CD14-positive monocyte (primary cell): ENCODE results near the gene OR11A1. TPM values are rescaled to one million over a fixed set of nuclear protein-coding genes. Genes with fewer than 3 reads are reported as not detected.

Experiments used
- DNase-seq, 3 donors: peaks; one replicate each; pipeline ENCODE4 v3.0.0-alpha.2; 2011 to 2022
- H2AFZ ChIP-seq: 2 replicates; pipeline ENCODE4 v1.6.0; 2012; ENCODE audit warnings: mild to moderate bottlenecking, low read depth, low read length, inconsistent platforms; ENCODE audit not compliant: insufficient read depth, poor library complexity, severe bottlenecking
- H3K27ac ChIP-seq, 2 donors: 1 replicate in 1 of 2; 2 replicates in 1 of 2; pipeline ENCODE4 v1.5.1; 2012 to 2013; ENCODE audit warnings: low read length in 2 of 2, control low read depth in 1 of 2, inconsistent platforms in 1 of 2, low read depth in 1 of 2, mild to moderate bottlenecking in 1 of 2
- H3K27me3 ChIP-seq, 2 donors: one replicate each; pipeline versions ENCODE4 v1.6.0 to v1.6.1; 2011 to 2013; ENCODE audit warnings: low read length in 2 of 2; ENCODE audit not compliant: control insufficient read depth in 2 of 2, insufficient read depth in 2 of 2
- H3K36me3 ChIP-seq, 2 donors: replicated peaks in 1 of 2; 1 replicate in 1 of 2; 2 replicates in 1 of 2; pipeline versions ENCODE4 v1.5.1 to v1.6.1; 2012 to 2013; ENCODE audit warnings: low read length in 2 of 2, control low read depth in 1 of 2, inconsistent platforms in 1 of 2, mild to moderate bottlenecking in 1 of 2; ENCODE audit not compliant: insufficient read depth in 2 of 2, control insufficient read depth in 1 of 2
- H3K4me1 ChIP-seq, 2 donors: 1 replicate in 1 of 2; 2 replicates in 1 of 2; pipeline versions ENCODE4 v1.5.1 to v1.6.1; 2012 to 2013; ENCODE audit warnings: low read length in 2 of 2, control low read depth in 1 of 2, inconsistent platforms in 1 of 2, mild to moderate bottlenecking in 1 of 2, moderate library complexity in 1 of 2; ENCODE audit not compliant: insufficient read depth in 2 of 2, control insufficient read depth in 1 of 2
- H3K4me2 ChIP-seq: replicated peaks from 2 replicates; pipeline ENCODE3; 2012; ENCODE audit warnings: low read length, moderate library complexity, mild to moderate bottlenecking; ENCODE audit not compliant: poor library complexity, severe bottlenecking; ENCODE audit errors: extremely low read depth
- H3K4me3 ChIP-seq, 3 experiments: fragments of 200-600 bp in 1 of 3; sonication (generic) in 1 of 3; replicated peaks in 1 of 3; 1 replicate in 2 of 3; 2 replicates in 1 of 3; pipeline ENCODE4 v1.5.1; 2011 to 2013; ENCODE audit warnings: low read length in 3 of 3, mild to moderate bottlenecking in 3 of 3, control low read depth in 2 of 3, low read depth in 2 of 3, inconsistent platforms in 1 of 3, moderate library complexity in 1 of 3
- H3K79me2 ChIP-seq: 2 replicates; pipeline ENCODE4 v1.6.0; 2012; ENCODE audit warnings: mild to moderate bottlenecking, control low read depth, inconsistent platforms, low read length, moderate library complexity; ENCODE audit not compliant: insufficient read depth
- H3K9ac ChIP-seq: 2 replicates; pipeline ENCODE4 v1.6.0; 2017; ENCODE audit warnings: low read length, mild to moderate bottlenecking; ENCODE audit not compliant: insufficient read depth, poor library complexity, severe bottlenecking
- H3K9me3 ChIP-seq, 2 donors: replicated peaks in 1 of 2; 1 replicate in 1 of 2; 2 replicates in 1 of 2; pipeline versions ENCODE4 v1.5.1 to v1.6.1; 2012 to 2013; ENCODE audit warnings: low read length in 2 of 2, control low read depth in 1 of 2; ENCODE audit not compliant: control insufficient read depth in 1 of 2, insufficient read depth in 1 of 2
- H4K20me1 ChIP-seq: 2 replicates; pipeline ENCODE4 v1.6.0; 2012; ENCODE audit warnings: mild to moderate bottlenecking, low read length, control low read depth, moderate library complexity; ENCODE audit not compliant: insufficient read depth
- H3K27ac Mint-ChIP-seq, 7 donors: one replicate each; pipeline ENCODE4 v1.8.0; 2020; ENCODE audit warnings: mild to moderate bottlenecking in 7 of 7, mixed read lengths in 7 of 7, moderate library complexity in 6 of 7, inconsistent platforms in 2 of 7
- H3K27me3 Mint-ChIP-seq, 3 donors: one replicate each; pipeline ENCODE4 v1.8.0; 2021 to 2022; ENCODE audit warnings: low read depth in 3 of 3, mild to moderate bottlenecking in 3 of 3, mixed read lengths in 3 of 3, moderate library complexity in 3 of 3, inconsistent platforms in 1 of 3
- H3K36me3 Mint-ChIP-seq, 2 donors: one replicate each; pipeline ENCODE4 v1.8.0; 2020; ENCODE audit warnings: mixed read lengths in 2 of 2, inconsistent platforms in 1 of 2, mild to moderate bottlenecking in 1 of 2
- H3K4me1 Mint-ChIP-seq: one replicate; pipeline ENCODE4 v1.8.0; 2020; ENCODE audit warnings: mild to moderate bottlenecking, mixed read lengths
- H3K4me3 Mint-ChIP-seq, 2 donors: one replicate each; pipeline ENCODE4 v1.8.0; 2020; ENCODE audit warnings: mild to moderate bottlenecking in 2 of 2, mixed read lengths in 2 of 2, moderate library complexity in 1 of 2
- H3K9me3 Mint-ChIP-seq, 7 donors: one replicate each; pipeline ENCODE4 v1.8.0; 2020 to 2022; ENCODE audit warnings: mixed read lengths in 7 of 7, mild to moderate bottlenecking in 6 of 7, moderate library complexity in 6 of 7, inconsistent platforms in 2 of 7
- CTCF ChIP-seq: fragments of 200-600 bp; IDR thresholded peaks from one replicate; pipeline ENCODE4 v1.8.0; 2022; ENCODE audit warnings: antibody characterized with exemption, mild to moderate bottlenecking
- WGBS: methylation state at CpG from one replicate; pipeline ENCODE4 v1.1.5; 2013; ENCODE audit warnings: missing lambda C conversion rate; ENCODE audit not compliant: insufficient coverage; 5-methylcytosine and 5-hydroxymethylcytosine counted together
- intact Hi-C, 2 donors: fragments of 100-400 bp; cut with micrococcal nuclease; formaldehyde crosslinking; loops; one replicate each; pipeline versions ENCODE4 v1.15.0 to v1.15.1; 2023
- polyA plus RNA-seq, 3 donors: library from polyadenylated mRNA; depleted of rRNA in 1 of 3; unstranded in 2 of 3; stranded (reverse) in 1 of 3; fragments of 300-500 nt in 2 of 3; fragments of >200 nt in 1 of 3; fragmentation: Illumina TruSeq in 2 of 3; gene quantifications; 1 replicate in 2 of 3; 2 replicates in 1 of 3; pipeline ENCODE4 v1.2.3, GENCODE V29; 2012 to 2021

Gene OR11A1
- polyA plus RNA-seq, 3 donors = not detected

GRCh38 chr6:29483186-29483585 lies 26.3 kb upstream of the OR11A1 start:
- Mint-ChIP-seq H3K27me3 (no peaks in the 10 kb centered on the region), H3K4me1 (no peaks in the 10 kb centered on the region), H3K9me3 (peaks cover 0 to 8% (median 2%) of the 10 kb centered on the region in 7 donors), H3K36me3 (no peaks in the 10 kb centered on the region), H3K27ac (no peak overlapping the region), H3K4me3 (no peak overlapping the region)
- Histone ChIP-seq H3K36me3 (no peaks in the 10 kb centered on the region), H3K9me3 (no peaks in the 10 kb centered on the region), H4K20me1 (no peaks in the 10 kb centered on the region), H2AFZ (no peak overlapping the region), H3K27me3 (no peaks in the 10 kb centered on the region), H3K4me1 (no peaks in the 10 kb centered on the region), H3K4me3 (no peak overlapping the region), H3K9ac (no peak overlapping the region), H3K79me2 (no peaks in the 10 kb centered on the region), H3K4me2 (no peak overlapping the region), H3K27ac (no peak overlapping the region)
- intact Hi-C loops = no loop called here
- TF ChIP-seq CTCF = no peak
- WGBS = no CpG with 5 or more reads among the region's 3 CpGs
- DNase-seq = no peak

GRCh38 chr6:29479560-29479959 lies 22.7 kb upstream of the OR11A1 start:
- no peak for DNase-seq
- intact Hi-C loops = no loop called here
- H4K20me1 ChIP-seq = no peaks in the 10 kb centered on the region
- no peak overlapping the region for H3K4me2 ChIP-seq
- H3K79me2 ChIP-seq = no peaks in the 10 kb centered on the region
- no peak overlapping the region for H3K27ac ChIP-seq
- peaks cover 0 to 2% (median 0%) of the 10 kb centered on the region in 3 donors for H3K27me3 Mint-ChIP-seq
- no peak overlapping the region for H2AFZ ChIP-seq
- H3K4me3 ChIP-seq = no peak overlapping the region
- TF ChIP-seq CTCF = no peak
- no peak overlapping the region for H3K4me3 Mint-ChIP-seq
- 83% methylated on average over 1 of the region's 2 CpGs for WGBS
- H3K36me3 ChIP-seq = no peaks in the 10 kb centered on the region
- H3K9me3 Mint-ChIP-seq = peaks cover 0 to 14% (median 2%) of the 10 kb centered on the region in 7 donors
- H3K9ac ChIP-seq = no peak overlapping the region
- no peaks in the 10 kb centered on the region for H3K9me3 ChIP-seq
- H3K27me3 ChIP-seq = no peaks in the 10 kb centered on the region
- no peaks in the 10 kb centered on the region for H3K36me3 Mint-ChIP-seq
- no peaks in the 10 kb centered on the region for H3K4me1 ChIP-seq
- no peaks in the 10 kb centered on the region for H3K4me1 Mint-ChIP-seq
- no peak overlapping the region for H3K27ac Mint-ChIP-seq
